GM13976 (cell line): ENCODE data around the gene MTUS2.

ENCODE experiments used
- DNase-seq: peaks from one replicate; pipeline ENCODE4 v3.0.0; 2012; ENCODE audit warnings: low spot score
- in situ Hi-C: fragments of 300-500 bp; cut with MboI; formaldehyde crosslinking; loops from one replicate; pipeline ENCODE4 v1.12.0; 2022; ENCODE audit warnings: low sequenced_read_pairs, mixed read lengths, inconsistent platforms; ENCODE audit not compliant: unreplicated experiment
- TF ChIP-seq, protein P1 (sequence below): IDR thresholded peaks from 2 replicates; pipeline ENCODE4 v1.5.1; 2012; ENCODE audit warnings: borderline replicate concordance, mild to moderate bottlenecking; ENCODE audit not compliant: insufficient read depth; ENCODE audit errors: extremely low read depth, missing control alignments, control extremely low read depth

Gene MTUS2

DNA sequence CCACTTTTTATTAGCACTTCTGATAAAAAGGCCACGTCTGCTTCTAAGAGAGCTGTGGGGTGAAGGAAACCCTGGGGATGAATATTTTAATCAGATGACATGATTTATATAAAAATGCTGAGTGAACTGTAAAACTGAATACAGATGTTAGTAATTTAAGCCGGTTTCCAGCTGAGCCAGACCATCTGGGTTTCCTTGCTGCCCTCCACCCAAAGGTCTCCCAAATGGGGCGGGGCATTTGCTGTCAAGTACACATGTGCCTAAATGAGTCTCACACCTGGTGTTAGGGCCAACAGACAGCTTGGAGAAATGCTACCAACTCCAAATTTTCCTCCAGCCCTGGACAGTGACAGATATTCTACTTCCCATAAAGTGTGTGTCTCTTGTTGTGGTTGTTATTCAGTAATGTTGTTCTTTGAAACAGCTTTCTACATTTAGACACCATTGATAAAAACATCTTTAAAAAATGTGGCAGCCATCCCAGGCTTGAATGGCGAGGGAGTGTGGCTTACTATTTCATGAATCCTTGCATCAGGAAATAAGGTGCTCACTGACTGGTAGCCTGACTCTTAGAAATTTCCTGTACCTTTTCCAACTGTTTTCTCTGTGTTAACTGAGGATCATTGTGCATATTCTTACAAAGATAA, 350.4 kb downstream of the MTUS2 start:
- TF ChIP-seq, protein P1, sequence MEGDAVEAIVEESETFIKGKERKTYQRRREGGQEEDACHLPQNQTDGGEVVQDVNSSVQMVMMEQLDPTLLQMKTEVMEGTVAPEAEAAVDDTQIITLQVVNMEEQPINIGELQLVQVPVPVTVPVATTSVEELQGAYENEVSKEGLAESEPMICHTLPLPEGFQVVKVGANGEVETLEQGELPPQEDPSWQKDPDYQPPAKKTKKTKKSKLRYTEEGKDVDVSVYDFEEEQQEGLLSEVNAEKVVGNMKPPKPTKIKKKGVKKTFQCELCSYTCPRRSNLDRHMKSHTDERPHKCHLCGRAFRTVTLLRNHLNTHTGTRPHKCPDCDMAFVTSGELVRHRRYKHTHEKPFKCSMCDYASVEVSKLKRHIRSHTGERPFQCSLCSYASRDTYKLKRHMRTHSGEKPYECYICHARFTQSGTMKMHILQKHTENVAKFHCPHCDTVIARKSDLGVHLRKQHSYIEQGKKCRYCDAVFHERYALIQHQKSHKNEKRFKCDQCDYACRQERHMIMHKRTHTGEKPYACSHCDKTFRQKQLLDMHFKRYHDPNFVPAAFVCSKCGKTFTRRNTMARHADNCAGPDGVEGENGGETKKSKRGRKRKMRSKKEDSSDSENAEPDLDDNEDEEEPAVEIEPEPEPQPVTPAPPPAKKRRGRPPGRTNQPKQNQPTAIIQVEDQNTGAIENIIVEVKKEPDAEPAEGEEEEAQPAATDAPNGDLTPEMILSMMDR = no peak
- no peak for DNase-seq
- in situ Hi-C loops = no loop called here

DNA sequence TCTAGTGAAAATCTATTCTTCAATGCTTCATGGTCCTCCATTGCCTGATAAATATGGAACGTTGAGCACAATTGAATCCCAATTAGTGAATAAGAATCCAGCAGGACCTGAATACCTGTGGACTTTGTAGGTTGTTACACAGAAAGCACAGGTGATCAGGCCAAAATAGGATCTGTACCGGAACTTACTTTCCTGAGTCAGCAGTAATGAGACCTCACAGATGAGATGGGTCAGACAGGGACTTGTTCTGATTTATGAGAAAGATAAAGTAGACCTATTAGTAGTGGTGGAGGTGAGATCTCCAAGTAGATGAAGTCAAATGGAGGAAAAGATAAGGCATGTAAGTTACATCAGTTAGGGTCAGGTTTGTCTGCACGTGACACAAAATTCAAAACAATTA, 351.1 kb downstream of the MTUS2 start:
- in situ Hi-C loops = no loop called here
- TF ChIP-seq, protein P1 = no peak
- no peak for DNase-seq

DNA sequence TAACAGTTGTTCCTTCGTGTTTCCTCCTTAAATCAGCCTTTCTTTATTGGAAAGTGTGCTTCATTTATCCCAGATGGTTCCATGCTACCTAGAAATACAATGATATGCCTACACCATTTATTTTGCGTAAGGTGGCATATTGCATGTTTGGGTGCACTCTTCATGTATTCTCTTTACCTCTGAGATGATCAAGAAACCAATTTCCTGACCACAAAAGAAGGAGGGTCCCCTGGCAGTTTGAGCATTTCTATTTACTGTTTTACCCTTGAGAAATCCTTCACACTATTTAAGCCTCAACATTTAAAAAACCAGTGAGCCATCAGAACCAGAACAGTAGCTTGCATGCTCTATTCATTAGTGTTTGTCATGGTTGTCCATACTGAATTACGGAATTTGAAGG, 354.0 kb downstream of the MTUS2 start:
- TF ChIP-seq, protein P1 = no peak
- in situ Hi-C loops = no loop called here
- no peak for DNase-seq

DNA sequence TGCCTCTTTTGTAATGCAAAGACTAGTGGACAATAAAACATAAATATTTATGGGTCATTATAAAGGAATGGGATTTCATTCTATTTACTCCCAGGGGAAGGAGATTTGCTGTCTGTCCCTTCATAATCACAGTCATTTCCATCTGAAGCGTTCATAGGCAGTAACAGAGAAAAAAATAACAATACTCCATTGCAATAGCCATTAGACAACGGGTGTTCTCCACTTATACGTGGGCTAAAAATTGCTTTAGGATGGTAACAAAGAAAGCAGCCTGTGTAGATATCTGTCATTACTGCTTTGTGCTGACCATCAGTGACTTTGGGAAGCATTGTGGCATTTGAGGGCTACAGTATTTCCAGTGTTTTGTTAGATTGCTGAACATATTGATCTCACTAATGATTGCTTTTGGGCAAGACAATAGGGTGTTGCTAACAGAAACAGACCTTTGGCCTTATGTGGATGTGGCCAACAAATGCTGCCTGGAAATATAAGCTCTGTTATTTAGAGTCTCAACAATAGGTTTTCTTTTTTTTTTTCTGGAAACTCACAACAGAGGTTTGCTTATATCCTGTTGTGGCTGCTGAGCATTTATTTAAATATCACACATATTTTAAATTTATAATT, 355.2 kb downstream of the MTUS2 start:
- in situ Hi-C loops = no loop called here
- DNase-seq = no peak
- TF ChIP-seq, protein P1 = no peak

DNA sequence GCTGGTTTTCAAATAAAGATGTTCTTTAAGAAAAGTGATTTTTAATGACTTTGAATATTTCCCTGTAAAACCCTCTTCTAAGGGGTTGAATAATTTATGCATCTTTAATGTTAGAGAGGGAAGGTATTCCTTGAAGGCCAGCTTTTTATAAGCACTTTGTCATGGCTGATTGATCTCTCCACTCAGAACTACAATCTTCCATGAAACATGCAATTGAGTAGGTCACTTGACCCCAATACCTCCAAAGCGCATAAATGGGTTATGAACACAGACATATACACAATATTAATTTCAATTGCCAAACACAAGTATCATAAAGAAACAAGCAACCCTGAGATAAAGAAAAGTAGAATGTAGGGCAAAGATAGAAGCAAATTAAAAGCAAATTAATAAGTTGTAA, 359.9 kb downstream of the MTUS2 start:
- TF ChIP-seq, protein P1 = no peak
- in situ Hi-C loops = no loop called here
- DNase-seq = no peak

DNA sequence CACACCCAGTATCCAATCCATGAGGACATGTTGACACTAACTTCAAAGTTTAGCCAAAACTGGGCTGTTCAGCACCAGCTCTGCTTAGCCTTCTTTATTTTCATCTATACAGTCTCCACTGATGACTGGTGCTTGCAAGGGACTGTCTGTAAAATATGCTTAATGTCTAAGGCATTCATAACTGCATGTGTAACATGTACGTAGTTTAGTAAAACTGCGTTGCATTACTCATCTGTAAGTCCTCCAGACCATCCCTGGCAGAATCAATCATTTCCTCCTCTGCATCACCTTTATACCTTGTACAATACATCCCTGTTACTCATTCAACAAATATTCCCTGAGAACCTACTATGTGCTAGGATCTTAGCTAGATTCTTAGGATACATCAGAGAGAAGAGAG, 362.1 kb downstream of the MTUS2 start:
- in situ Hi-C loops = no loop called here
- TF ChIP-seq, protein P1 = no peak

More for the DNA sequence above, 362.1 kb downstream of the MTUS2 start:
- DNase-seq = no peak
